Adipocyte (in vitro differentiated cells): ENCODE measurements around the gene RENBP.
A peak's percentile ranks its signal among the peaks of the same experiment; 100 is the strongest.

Experiments
- DNase-seq: peaks from one replicate; pipeline ENCODE4 v3.0.0-alpha.2; 2015; ENCODE audit warnings: low read depth
- H3K27me3 ChIP-seq: replicated peaks from 2 replicates; pipeline ENCODE4 v1.7.0; 2013; ENCODE audit warnings: mild to moderate bottlenecking, low read length, moderate library complexity; ENCODE audit not compliant: control insufficient read depth, insufficient read depth
- H3K36me3 ChIP-seq: 2 replicates; pipeline ENCODE4 v1.7.0; 2013; ENCODE audit warnings: low read length, mild to moderate bottlenecking, moderate library complexity; ENCODE audit not compliant: control insufficient read depth, insufficient read depth, severe bottlenecking
- H3K4me1 ChIP-seq: 2 replicates; pipeline ENCODE4 v1.7.0; 2013; ENCODE audit warnings: mild to moderate bottlenecking, low read length, moderate library complexity; ENCODE audit not compliant: control insufficient read depth, insufficient read depth
- H3K4me3 ChIP-seq: 2 replicates; pipeline ENCODE4 v1.7.0; 2013; ENCODE audit warnings: mild to moderate bottlenecking, low read length, moderate library complexity
- H3K9ac ChIP-seq: 2 replicates; pipeline ENCODE4 v1.7.0; 2013; ENCODE audit warnings: mild to moderate bottlenecking, low read length, moderate library complexity
- H3K9me3 ChIP-seq: 2 replicates; pipeline ENCODE4 v1.7.0; 2013; ENCODE audit warnings: mild to moderate bottlenecking, low read length, moderate library complexity; ENCODE audit not compliant: control insufficient read depth

Gene RENBP

DNA sequence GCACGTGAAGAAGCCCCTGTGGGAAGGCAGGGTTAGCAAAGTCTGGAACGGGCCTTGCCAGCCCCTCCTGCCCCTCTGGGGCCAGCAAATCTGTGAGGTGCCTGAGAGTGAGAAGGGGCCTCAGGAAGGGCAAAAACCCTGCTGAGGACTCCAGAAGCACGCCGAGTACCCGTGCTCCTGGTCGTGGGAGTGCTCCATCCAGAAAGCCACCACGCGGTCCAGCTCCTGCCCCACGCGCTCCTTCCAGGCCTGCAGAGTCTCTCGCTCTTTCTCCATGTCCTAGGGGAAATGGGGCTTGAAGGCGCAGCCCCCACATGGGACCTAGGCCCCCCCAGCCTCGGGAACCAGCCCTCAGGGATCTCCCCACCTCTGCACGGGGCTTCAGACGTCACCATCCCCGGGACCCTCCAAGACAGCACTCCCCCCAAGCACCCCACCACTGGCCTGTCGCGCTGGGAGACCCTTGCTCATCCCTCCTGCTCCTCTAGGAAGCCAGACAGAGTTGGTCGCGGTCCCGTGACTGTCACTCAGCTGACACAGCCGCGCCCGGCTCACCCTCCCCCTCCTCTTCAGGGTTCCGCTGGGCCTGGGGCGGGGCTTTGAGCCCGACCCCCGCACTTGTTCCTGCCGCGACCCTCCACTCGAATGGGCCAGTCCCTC is at the start of gene RENBP:
TSS of gene RENBP (minus strand) at position 504 of the 660 bp plus-strand sequence. CDS start at position 471, 33 bp downstream.
- Histone ChIP-seq H3K27me3 (peaks cover 14% of the 10 kb centered on the region), H3K4me3 (peak within 1 kb of the TSS; percentile 27)
- DNase-seq: no peak

DNA sequence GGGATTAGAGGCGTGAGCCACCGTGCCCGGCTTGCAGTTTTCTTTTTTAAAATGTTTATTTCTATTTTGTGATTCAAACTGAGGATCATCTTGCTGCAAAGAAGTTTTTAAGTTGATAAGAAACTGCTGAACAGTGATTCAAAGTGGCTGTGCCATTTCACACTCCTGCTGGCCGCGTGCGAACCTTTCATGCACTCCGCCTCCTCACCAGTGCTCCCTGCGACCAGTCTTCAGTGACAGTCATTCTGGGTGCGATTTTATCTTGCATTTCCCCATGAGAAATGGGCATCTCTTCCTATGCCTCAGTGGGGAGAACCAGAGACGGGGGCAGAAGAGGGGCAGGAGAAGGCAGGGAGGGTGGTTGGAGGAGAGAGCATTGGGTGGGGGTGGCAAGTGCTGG is 49.5 kb upstream of the RENBP start:
- no peak for DNase-seq
- Histone ChIP-seq H3K36me3 (no peaks in the 10 kb centered on the region), H3K27me3 (peaks cover 6% of the 10 kb centered on the region), H3K4me1 (no peaks in the 10 kb centered on the region), H3K9ac (no peak overlapping the region), H3K4me3 (no peak overlapping the region), H3K9me3 (no peaks in the 10 kb centered on the region)

More for the DNA sequence above, at the start of gene RENBP:
- Histone ChIP-seq H3K36me3 (peaks cover 15% of the 10 kb centered on the region), H3K9ac (no peak within 1 kb of the TSS), H3K4me1 (no peaks in the 10 kb centered on the region), H3K9me3 (no peaks in the 10 kb centered on the region)

DNA sequence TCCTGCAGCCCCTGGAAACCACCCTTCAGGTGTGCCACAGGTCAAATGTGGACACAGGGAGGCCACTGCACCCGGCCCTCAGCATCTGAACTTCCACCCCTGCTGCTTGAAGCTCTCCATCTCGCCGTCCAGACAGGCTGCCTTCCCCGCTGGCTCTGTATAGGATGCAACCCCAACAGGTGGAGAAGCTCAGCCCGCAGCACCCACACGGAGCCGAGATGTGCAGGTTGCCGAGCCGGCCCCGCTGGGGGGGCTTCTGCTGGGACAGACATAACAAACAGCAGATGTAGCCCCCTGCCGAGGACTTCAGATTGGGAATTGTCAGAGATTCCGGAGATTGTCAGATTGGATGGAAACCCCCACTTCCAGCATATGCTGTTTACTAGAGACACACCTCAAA is 48.6 kb upstream of the RENBP start:
- Histone ChIP-seq H3K4me1 (no peaks in the 10 kb centered on the region), H3K4me3 (no peak overlapping the region), H3K9me3 (no peaks in the 10 kb centered on the region), H3K9ac (no peak overlapping the region), H3K36me3 (no peaks in the 10 kb centered on the region), H3K27me3 (peaks cover 6% of the 10 kb centered on the region)
- DNase-seq: no peak

DNA sequence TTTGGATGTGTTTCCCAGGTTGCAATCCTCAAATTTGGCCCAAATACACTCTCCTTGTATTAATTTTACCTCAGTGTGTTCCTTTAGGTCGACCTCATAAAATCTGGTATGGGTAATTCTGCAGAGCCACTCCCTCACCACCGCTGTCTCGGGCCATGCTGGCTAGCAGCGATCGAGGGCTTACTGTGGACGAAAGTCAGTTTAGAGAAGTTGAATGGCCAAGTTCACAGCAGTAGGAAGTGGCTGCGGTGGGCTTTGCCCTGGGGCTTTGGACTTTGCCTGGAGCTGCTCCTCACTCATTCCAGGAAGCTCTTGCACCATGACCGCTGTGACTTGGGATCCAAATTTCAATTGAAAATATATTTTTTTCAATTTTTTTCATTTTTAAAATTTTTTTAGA is 47.7 kb upstream of the RENBP start:
- Histone ChIP-seq H3K27me3 (peaks cover 7% of the 10 kb centered on the region), H3K36me3 (no peaks in the 10 kb centered on the region), H3K9me3 (no peaks in the 10 kb centered on the region), H3K9ac (no peak overlapping the region), H3K4me1 (no peaks in the 10 kb centered on the region), H3K4me3 (no peak overlapping the region)
- DNase-seq: no peak

DNA sequence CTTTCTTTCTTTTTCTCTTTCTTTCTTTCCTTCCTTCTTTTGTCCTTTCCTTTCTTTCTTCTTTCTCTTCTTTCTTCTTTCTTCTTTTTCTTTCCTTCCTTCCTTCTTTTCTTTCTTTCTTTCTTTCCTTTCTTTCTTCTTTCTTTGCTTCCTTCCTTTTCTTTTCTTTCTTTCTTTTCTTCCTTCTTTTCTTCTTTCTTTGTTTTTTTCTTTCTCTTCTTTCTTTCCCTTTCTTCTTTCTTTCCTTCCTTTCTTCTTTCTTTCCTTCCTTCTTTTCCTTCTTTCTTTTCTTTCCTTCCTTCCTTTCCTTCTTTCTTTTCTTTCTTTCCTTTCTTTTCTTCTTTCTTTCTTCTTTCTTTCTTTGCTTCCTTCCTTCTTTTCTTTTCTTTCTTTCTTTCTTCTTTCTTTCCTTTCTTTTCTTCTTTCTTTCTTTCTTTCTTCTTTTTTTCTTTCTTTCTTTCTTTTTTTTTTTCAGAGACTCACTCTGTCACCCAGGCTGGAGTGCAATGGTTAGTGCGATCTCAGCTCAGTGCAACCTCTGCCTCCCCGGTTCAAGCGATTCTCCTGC is 46.7 kb upstream of the RENBP start:
- Histone ChIP-seq H3K27me3 (peaks cover 9% of the 10 kb centered on the region), H3K9ac (no peak overlapping the region), H3K9me3 (no peaks in the 10 kb centered on the region), H3K4me1 (no peaks in the 10 kb centered on the region), H3K4me3 (no peak overlapping the region), H3K36me3 (no peaks in the 10 kb centered on the region)
- DNase-seq: no peak

DNA sequence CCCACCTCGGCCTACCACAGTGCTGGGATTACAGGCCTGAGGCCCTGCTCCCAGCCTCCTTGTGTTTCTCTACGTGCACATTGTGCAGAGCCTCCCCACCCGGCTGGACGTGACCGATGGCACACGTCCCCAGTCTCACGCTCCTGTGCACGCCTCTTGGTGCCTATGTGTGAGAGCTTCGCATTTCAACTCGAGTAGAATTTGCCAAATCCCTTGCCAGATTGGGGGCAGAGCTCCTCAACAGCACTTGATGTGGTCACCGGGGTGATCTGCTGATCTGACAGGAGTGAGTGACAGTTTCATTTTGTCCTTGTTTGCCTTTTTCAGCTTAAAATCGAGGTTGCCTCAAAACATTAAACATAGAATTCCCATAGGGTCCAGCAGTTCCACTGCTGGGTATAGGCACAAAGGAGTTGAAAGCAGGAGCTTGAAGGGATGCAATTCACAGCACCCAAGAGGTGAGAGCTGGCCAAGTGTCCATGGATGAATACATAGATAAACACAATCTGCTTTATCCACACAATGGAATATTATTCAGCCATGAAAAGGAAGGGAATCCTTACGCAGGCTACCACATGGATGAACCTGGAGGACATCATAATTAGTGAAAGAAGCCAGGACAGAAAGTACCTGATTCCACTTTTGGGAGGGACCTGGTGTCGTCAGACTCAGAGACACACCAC is 45.7 kb upstream of the RENBP start:
- Histone ChIP-seq H3K9ac (no peak overlapping the region), H3K4me3 (no peak overlapping the region), H3K4me1 (peaks cover 3% of the 10 kb centered on the region), H3K9me3 (no peaks in the 10 kb centered on the region), H3K27me3 (peaks cover 9% of the 10 kb centered on the region), H3K36me3 (no peaks in the 10 kb centered on the region)
- no peak for DNase-seq

DNA sequence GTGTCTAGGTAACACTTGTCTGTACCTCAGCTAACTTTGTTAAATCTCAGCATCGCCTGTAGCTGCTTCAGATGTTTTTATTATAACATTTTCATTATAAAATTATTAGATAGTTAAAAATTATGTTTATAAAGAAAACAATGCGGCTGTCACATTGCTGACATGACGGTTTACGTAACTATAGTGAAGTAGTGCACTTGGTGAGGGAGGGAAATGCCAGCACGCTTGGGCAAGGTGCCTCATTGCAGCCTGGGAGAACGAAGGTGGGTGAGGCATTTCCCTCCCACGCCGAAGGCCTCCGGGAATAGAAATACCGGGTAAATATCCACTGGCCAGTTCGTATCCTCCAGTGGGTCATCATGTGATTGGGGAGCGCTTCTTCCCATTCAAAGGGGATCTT is 44.0 kb upstream of the RENBP start:
- Histone ChIP-seq H3K27me3 (peaks cover 9% of the 10 kb centered on the region), H3K4me1 (peaks cover 3% of the 10 kb centered on the region), H3K4me3 (no peak overlapping the region), H3K9me3 (no peaks in the 10 kb centered on the region), H3K36me3 (no peaks in the 10 kb centered on the region), H3K9ac (no peak overlapping the region)
- no peak for DNase-seq

DNA sequence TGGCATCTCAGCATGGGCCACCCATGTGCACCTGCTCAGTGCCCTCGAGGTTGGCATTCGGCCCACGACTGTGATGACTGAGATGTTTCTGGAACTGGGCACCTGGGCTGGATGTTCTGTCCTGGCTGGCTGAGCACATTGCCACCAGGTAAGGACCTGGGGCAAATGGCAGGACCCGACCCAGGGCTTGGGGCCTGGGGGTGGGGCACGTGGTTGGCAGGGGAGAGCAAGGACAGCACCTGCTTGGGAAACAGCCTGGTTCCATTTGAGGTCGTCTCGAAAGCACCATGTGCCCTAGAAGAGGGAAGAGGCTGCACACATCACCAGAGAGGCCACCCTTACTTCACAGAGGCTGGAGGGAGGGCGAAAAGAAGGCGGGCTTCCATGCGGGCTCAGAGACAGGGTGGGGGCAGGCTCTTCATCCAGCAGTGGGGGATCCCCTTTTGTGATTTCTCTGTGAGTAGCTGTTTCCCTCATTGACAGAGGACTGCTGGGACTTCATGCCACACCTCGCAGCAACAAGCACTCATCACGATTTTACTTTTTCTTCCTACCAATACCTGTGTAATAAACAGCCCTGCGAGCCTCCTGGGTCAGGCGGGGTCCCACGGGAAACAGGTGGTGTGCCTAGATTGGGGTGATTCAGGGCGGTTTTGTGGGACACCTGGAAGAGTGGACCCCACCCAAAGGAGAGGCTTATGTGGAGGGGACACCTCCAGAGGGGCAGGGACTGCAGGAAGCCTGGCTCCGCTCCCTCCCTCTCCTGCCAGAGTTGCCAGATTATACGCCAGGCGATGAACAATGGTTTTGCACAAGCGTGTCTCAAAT is 40.1 kb upstream of the RENBP start:
- no peaks in the 10 kb centered on the region for H3K9me3 ChIP-seq
- H3K9ac ChIP-seq: no peak overlapping the region
- peaks cover 3% of the 10 kb centered on the region for H3K4me1 ChIP-seq
- H3K4me3 ChIP-seq: no peak overlapping the region
- no peak for DNase-seq
- no peaks in the 10 kb centered on the region for H3K36me3 ChIP-seq
- H3K27me3 ChIP-seq: peaks cover 3% of the 10 kb centered on the region

DNA sequence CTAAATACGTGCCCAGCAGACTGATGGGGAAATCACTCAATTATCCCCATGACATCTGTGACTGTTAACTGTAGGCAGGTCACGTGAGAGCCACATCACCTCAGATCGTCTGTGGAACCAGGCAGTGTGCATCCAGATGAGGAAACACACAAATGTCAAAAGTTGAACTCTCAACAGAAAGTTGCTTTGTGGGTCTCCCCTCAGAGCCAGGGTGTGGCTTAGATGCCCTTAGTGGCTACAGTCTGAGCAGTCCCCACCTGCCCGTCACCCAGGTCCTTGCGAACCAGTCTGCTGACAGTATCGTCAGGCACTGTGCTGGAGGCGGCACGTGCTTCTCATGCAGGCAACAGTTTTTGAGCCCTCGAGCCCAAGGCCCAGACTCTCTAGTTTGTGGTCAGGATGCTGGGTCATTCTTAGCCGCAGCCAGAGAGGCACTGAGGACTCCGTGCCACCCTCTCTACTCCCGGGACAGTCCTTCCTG is 38.9 kb upstream of the RENBP start:
- Histone ChIP-seq H3K9ac (no peak overlapping the region), H3K36me3 (no peaks in the 10 kb centered on the region), H3K27me3 (peaks cover 3% of the 10 kb centered on the region), H3K4me3 (no peak overlapping the region), H3K9me3 (no peaks in the 10 kb centered on the region), H3K4me1 (peaks cover 3% of the 10 kb centered on the region)
- no peak for DNase-seq

DNA sequence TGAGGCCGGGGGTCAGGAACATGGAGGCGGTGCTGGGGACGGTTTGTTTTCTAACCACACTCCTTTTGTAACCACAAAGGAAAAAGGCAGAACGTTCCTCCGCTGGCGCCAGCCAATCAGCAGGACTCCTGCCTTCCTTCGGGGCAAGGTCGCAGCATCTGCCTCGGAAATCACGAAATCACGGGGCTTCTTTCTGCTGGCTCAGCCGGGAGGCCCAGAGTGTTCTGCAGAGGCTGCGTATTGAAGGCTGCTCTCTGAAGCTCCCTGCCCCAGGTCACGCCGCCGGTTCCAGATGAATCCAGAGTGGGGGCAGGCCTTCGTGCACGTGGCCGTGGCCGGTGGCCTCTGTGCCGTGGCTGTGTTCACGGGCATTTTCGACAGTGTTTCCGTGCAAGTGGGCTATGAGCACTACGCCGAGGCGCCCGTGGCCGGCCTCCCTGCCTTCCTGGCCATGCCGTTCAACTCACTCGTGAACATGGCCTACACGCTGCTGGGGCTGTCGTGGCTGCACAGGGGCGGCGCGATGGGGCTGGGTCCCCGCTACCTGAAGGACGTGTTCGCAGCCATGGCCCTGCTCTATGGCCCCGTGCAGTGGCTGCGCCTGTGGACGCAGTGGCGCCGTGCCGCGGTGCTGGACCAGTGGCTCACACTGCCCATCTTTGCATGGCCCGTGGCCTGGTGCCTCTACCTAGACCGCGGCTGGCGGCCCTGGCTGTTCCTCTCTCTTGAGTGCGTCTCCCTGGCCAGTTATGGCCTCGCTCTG is 37.5 kb upstream of the RENBP start:
- no peaks in the 10 kb centered on the region for H3K27me3 ChIP-seq
- H3K9ac ChIP-seq: no peak overlapping the region
- no peak overlapping the region for H3K4me3 ChIP-seq
- no peak for DNase-seq
- peaks cover 3% of the 10 kb centered on the region for H3K4me1 ChIP-seq
- no peaks in the 10 kb centered on the region for H3K36me3 ChIP-seq
- H3K9me3 ChIP-seq: no peaks in the 10 kb centered on the region
